WTC11 (cell line): Measurements from ENCODE around the gene WDR83. TPM values are rescaled to one million over a fixed set of nuclear protein-coding genes. Genes with fewer than 3 reads are reported as not detected.

Experiments
- CREB1 ChIP-seq: sonication (generic); formaldehyde crosslinking; IDR thresholded peaks from 2 replicates; pipeline ENCODE4 v1.8.0; 2023; ENCODE audit warnings: mild to moderate bottlenecking, missing genetic modification reagents
- ELF4 ChIP-seq: sonication (generic); formaldehyde crosslinking; IDR thresholded peaks from 2 replicates; pipeline ENCODE4 v1.8.1; 2022; ENCODE audit warnings: low read depth, mild to moderate bottlenecking, moderate library complexity, missing genetic modification reagents
- EMX1 ChIP-seq: fragments of 250-450 bp; sonication (Bioruptor Pico); IDR thresholded peaks from 2 replicates; pipeline ENCODE4 v1.8.0; 2021; ENCODE audit warnings: mild to moderate bottlenecking
- ETV6 ChIP-seq: sonication (generic); formaldehyde crosslinking; IDR thresholded peaks from 2 replicates; pipeline ENCODE4 v1.8.1; 2022; ENCODE audit warnings: mild to moderate bottlenecking, missing genetic modification reagents
- FOXJ3 ChIP-seq: sonication (generic); formaldehyde crosslinking; IDR thresholded peaks from 2 replicates; pipeline ENCODE4 v1.9.0; 2021; ENCODE audit warnings: missing genetic modification reagents, mild to moderate bottlenecking, borderline replicate concordance
- FOXP1 ChIP-seq: sonication (generic); formaldehyde crosslinking; IDR thresholded peaks from 2 replicates; pipeline ENCODE4 v1.8.0; 2022; ENCODE audit warnings: missing genetic modification reagents, mild to moderate bottlenecking, moderate library complexity, borderline replicate concordance
- GABPB1 ChIP-seq: sonication (generic); formaldehyde crosslinking; IDR thresholded peaks from 2 replicates; pipeline ENCODE4 v1.8.1; 2023; ENCODE audit warnings: mild to moderate bottlenecking, missing genetic modification reagents
- GRHL2 ChIP-seq: fragments of 250-450 bp; sonication (Bioruptor Pico); IDR thresholded peaks from 2 replicates; pipeline ENCODE4 v1.8.0; 2022; ENCODE audit warnings: mild to moderate bottlenecking, moderate library complexity; ENCODE audit not compliant: insufficient replicate concordance, severe bottlenecking
- JAZF1 ChIP-seq: fragments of 250-450 bp; sonication (Bioruptor Pico); IDR thresholded peaks from 2 replicates; pipeline ENCODE4 v1.9.0; 2021; ENCODE audit warnings: moderate library complexity, mild to moderate bottlenecking, inconsistent platforms
- JUN ChIP-seq: sonication (generic); formaldehyde crosslinking; IDR thresholded peaks from 2 replicates; pipeline ENCODE4 v1.8.0; 2023; ENCODE audit warnings: mild to moderate bottlenecking, missing genetic modification reagents
- KAT7 ChIP-seq: sonication (generic); formaldehyde crosslinking; IDR thresholded peaks from 2 replicates; pipeline ENCODE4 v1.8.1; 2023; ENCODE audit warnings: missing genetic modification reagents, mild to moderate bottlenecking, borderline replicate concordance
- NFATC4 ChIP-seq: fragments of 250-450 bp; sonication (Bioruptor Pico); IDR thresholded peaks from 2 replicates; pipeline ENCODE4 v1.9.0; 2021; ENCODE audit warnings: mild to moderate bottlenecking
- NFYB ChIP-seq: sonication (generic); formaldehyde crosslinking; conservative IDR thresholded peaks from 2 replicates; pipeline ENCODE4 v1.8.0; 2022; ENCODE audit warnings: low read depth, missing genetic modification reagents
- NR3C1 ChIP-seq: sonication (generic); formaldehyde crosslinking; conservative IDR thresholded peaks from 2 replicates; pipeline ENCODE4 v1.8.1; 2023; ENCODE audit warnings: low read depth, mild to moderate bottlenecking, missing genetic modification reagents
- SMAD3 ChIP-seq: sonication (generic); formaldehyde crosslinking; IDR thresholded peaks from 2 replicates; pipeline ENCODE4 v1.8.0; 2022; ENCODE audit warnings: missing genetic modification reagents, mild to moderate bottlenecking, borderline replicate concordance
- ZNF219 ChIP-seq: sonication (generic); formaldehyde crosslinking; IDR thresholded peaks from 2 replicates; pipeline ENCODE4 v1.8.0; 2023; ENCODE audit warnings: missing genetic modification reagents, mild to moderate bottlenecking, borderline replicate concordance
- ZNF396 ChIP-seq: fragments of 250-450 bp; sonication (Bioruptor Pico); IDR thresholded peaks from 2 replicates; pipeline ENCODE4 v1.8.0; 2021; ENCODE audit warnings: mild to moderate bottlenecking, moderate library complexity, borderline replicate concordance
- total RNA-seq: library from RNA; stranded (reverse); gene quantifications from 3 replicates; pipeline ENCODE4 v1.2.3, GENCODE V29; 2021
- TF ChIP-seq, protein P1 (sequence below): sonication (generic); formaldehyde crosslinking; IDR thresholded peaks from 2 replicates; pipeline ENCODE4 v1.8.1; 2023; ENCODE audit warnings: mild to moderate bottlenecking, moderate library complexity, missing genetic modification reagents
- TF ChIP-seq, protein P2 (sequence below): fragments of 250-450 bp; sonication (Bioruptor Pico); IDR thresholded peaks from 2 replicates; pipeline ENCODE4 v2.1.2; 2022; ENCODE audit warnings: mild to moderate bottlenecking, moderate library complexity
- TF ChIP-seq, protein P3 (sequence below): sonication (generic); formaldehyde crosslinking; conservative IDR thresholded peaks from 2 replicates; pipeline ENCODE4 v1.8.1; 2023; ENCODE audit warnings: mild to moderate bottlenecking, low read depth, missing genetic modification reagents, moderate library complexity
- TF ChIP-seq, protein P4 (sequence below): sonication (generic); formaldehyde crosslinking; IDR thresholded peaks from 2 replicates; pipeline ENCODE4 v1.8.1; 2022; ENCODE audit warnings: low read depth, missing genetic modification reagents, borderline replicate concordance
- TF ChIP-seq, protein P5 (sequence below): sonication (generic); formaldehyde crosslinking; conservative IDR thresholded peaks from 2 replicates; pipeline ENCODE4 v1.8.1; 2022; ENCODE audit warnings: mild to moderate bottlenecking, missing genetic modification reagents
- TF ChIP-seq, protein P6 (sequence below): fragments of 250-450 bp; sonication (Bioruptor Pico); IDR thresholded peaks from 2 replicates; pipeline ENCODE4 v1.9.0; 2021; ENCODE audit warnings: mild to moderate bottlenecking
- TF ChIP-seq, protein P7 (sequence below): sonication (generic); formaldehyde crosslinking; IDR thresholded peaks from 2 replicates; pipeline ENCODE4 v1.8.1; 2022; ENCODE audit warnings: low read depth, mild to moderate bottlenecking, moderate library complexity, missing genetic modification reagents, borderline replicate concordance
- TF ChIP-seq, protein P8 (sequence below): sonication (generic); formaldehyde crosslinking; IDR thresholded peaks from 2 replicates; pipeline ENCODE4 v1.8.0; 2023; ENCODE audit warnings: mild to moderate bottlenecking, missing genetic modification reagents

WDR83 gene
- total RNA-seq, 1 experiment from 2014 or later: 21.8 TPM

DNA sequence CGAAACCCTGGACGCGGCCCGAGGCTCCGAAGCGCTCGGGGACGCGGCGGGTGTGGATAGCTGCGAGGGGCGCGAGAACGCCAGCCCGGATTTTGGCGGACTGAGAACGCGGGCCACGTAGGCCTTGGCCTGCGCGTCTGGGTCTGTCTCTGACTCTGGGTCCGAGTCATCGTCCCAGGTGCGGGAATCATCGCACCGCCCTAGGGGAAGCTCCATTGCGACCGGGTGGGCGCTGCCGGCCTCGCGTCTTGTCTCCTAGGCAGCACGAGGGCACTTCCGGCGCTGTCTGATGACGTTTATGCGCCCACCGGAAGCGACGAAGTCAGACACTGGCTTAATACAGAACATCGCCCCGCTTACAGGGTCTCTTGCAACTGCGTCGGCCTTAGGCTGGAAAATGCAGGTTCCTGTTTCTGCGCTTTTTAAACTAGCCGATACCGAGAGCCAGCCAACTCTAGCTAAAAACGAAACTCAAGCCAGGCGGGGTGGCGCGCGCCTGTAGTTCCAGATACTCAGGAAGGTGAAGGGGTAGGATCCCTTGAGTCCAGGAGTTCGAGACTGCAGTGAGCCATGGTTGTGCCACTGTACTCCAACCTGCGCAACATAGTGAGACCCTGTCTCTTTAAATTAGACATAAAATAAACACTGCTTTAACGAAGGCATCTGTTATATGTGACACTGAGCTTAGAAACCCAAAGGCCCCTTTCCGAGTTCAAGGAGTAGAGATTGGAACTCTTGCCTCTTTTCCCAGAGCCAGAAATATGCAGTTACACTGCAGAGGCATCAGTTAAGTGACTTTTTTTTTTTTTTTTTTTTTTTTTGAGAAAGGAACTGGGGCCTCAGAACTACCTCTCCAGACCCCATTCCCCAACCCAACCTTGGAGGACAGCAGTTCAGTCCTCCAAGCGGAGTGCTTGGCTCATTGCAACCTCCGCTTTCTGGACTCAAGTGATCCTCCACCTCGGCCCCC lies 30.0 kb downstream of the WDR83 start, which contains the start of gene FBXW9 (continued):
- TF ChIP-seq, protein P1, sequence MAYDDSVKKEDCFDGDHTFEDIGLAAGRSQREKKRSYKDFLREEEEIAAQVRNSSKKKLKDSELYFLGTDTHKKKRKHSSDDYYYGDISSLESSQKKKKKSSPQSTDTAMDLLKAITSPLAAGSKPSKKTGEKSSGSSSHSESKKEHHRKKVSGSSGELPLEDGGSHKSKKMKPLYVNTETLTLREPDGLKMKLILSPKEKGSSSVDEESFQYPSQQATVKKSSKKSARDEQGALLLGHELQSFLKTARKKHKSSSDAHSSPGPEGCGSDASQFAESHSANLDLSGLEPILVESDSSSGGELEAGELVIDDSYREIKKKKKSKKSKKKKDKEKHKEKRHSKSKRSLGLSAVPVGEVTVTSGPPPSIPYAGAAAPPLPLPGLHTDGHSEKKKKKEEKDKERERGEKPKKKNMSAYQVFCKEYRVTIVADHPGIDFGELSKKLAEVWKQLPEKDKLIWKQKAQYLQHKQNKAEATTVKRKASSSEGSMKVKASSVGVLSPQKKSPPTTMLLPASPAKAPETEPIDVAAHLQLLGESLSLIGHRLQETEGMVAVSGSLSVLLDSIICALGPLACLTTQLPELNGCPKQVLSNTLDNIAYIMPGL: no peak
- TF ChIP-seq JAZF1 (CRISPR knock-in tag) (0 out of 2 replicates have a peak, but pooled peaks have one; percentile 5), SMAD3 (CRISPR knock-in tag) (no peak), EMX1 (CRISPR knock-in tag) (peak; percentile 82; the same call in 1 of the 2 replicates), NR3C1 (no peak), KAT7 (CRISPR knock-in tag) (0 out of 2 replicates have a peak, but pooled peaks have one; percentile 52), ZNF396 (CRISPR knock-in tag) (no peak), NFATC4 (CRISPR knock-in tag) (peak; percentile 77; the same call in 1 of the 2 replicates), FOXJ3 (CRISPR knock-in tag) (no peak), GABPB1 (CRISPR knock-in tag) (peak; percentile 84), GRHL2 (CRISPR knock-in tag) (no peak), ZNF219 (no peak), ELF4 (CRISPR knock-in tag) (no peak), NFYB (CRISPR knock-in tag) (no peak), ETV6 (no peak), CREB1 (peak; percentile 93), FOXP1 (CRISPR knock-in tag) (no peak), JUN (no peak)
- TF ChIP-seq, protein P2, sequence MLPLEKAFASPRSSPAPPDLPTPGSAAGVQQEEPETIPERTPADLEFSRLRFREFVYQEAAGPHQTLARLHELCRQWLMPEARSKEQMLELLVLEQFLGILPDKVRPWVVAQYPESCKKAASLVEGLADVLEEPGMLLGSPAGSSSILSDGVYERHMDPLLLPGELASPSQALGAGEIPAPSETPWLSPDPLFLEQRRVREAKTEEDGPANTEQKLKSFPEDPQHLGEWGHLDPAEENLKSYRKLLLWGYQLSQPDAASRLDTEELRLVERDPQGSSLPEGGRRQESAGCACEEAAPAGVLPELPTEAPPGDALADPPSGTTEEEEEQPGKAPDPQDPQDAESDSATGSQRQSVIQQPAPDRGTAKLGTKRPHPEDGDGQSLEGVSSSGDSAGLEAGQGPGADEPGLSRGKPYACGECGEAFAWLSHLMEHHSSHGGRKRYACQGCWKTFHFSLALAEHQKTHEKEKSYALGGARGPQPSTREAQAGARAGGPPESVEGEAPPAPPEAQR (CRISPR knock-in tag): no peak
- TF ChIP-seq, protein P3, sequence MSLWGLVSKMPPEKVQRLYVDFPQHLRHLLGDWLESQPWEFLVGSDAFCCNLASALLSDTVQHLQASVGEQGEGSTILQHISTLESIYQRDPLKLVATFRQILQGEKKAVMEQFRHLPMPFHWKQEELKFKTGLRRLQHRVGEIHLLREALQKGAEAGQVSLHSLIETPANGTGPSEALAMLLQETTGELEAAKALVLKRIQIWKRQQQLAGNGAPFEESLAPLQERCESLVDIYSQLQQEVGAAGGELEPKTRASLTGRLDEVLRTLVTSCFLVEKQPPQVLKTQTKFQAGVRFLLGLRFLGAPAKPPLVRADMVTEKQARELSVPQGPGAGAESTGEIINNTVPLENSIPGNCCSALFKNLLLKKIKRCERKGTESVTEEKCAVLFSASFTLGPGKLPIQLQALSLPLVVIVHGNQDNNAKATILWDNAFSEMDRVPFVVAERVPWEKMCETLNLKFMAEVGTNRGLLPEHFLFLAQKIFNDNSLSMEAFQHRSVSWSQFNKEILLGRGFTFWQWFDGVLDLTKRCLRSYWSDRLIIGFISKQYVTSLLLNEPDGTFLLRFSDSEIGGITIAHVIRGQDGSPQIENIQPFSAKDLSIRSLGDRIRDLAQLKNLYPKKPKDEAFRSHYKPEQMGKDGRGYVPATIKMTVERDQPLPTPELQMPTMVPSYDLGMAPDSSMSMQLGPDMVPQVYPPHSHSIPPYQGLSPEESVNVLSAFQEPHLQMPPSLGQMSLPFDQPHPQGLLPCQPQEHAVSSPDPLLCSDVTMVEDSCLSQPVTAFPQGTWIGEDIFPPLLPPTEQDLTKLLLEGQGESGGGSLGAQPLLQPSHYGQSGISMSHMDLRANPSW (CRISPR knock-in tag): no peak
- TF ChIP-seq, protein P4, sequence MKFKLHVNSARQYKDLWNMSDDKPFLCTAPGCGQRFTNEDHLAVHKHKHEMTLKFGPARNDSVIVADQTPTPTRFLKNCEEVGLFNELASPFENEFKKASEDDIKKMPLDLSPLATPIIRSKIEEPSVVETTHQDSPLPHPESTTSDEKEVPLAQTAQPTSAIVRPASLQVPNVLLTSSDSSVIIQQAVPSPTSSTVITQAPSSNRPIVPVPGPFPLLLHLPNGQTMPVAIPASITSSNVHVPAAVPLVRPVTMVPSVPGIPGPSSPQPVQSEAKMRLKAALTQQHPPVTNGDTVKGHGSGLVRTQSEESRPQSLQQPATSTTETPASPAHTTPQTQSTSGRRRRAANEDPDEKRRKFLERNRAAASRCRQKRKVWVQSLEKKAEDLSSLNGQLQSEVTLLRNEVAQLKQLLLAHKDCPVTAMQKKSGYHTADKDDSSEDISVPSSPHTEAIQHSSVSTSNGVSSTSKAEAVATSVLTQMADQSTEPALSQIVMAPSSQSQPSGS: no peak
- TF ChIP-seq, protein P5, sequence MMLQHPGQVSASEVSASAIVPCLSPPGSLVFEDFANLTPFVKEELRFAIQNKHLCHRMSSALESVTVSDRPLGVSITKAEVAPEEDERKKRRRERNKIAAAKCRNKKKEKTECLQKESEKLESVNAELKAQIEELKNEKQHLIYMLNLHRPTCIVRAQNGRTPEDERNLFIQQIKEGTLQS: no peak
- TF ChIP-seq, protein P6, sequence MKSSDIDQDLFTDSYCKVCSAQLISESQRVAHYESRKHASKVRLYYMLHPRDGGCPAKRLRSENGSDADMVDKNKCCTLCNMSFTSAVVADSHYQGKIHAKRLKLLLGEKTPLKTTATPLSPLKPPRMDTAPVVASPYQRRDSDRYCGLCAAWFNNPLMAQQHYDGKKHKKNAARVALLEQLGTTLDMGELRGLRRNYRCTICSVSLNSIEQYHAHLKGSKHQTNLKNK: 0 out of 2 replicates have a peak, but pooled peaks have one; percentile 15
- TF ChIP-seq, protein P7, sequence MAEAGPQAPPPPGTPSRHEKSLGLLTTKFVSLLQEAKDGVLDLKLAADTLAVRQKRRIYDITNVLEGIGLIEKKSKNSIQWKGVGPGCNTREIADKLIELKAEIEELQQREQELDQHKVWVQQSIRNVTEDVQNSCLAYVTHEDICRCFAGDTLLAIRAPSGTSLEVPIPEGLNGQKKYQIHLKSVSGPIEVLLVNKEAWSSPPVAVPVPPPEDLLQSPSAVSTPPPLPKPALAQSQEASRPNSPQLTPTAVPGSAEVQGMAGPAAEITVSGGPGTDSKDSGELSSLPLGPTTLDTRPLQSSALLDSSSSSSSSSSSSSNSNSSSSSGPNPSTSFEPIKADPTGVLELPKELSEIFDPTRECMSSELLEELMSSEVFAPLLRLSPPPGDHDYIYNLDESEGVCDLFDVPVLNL: no peak
- TF ChIP-seq, protein P8, sequence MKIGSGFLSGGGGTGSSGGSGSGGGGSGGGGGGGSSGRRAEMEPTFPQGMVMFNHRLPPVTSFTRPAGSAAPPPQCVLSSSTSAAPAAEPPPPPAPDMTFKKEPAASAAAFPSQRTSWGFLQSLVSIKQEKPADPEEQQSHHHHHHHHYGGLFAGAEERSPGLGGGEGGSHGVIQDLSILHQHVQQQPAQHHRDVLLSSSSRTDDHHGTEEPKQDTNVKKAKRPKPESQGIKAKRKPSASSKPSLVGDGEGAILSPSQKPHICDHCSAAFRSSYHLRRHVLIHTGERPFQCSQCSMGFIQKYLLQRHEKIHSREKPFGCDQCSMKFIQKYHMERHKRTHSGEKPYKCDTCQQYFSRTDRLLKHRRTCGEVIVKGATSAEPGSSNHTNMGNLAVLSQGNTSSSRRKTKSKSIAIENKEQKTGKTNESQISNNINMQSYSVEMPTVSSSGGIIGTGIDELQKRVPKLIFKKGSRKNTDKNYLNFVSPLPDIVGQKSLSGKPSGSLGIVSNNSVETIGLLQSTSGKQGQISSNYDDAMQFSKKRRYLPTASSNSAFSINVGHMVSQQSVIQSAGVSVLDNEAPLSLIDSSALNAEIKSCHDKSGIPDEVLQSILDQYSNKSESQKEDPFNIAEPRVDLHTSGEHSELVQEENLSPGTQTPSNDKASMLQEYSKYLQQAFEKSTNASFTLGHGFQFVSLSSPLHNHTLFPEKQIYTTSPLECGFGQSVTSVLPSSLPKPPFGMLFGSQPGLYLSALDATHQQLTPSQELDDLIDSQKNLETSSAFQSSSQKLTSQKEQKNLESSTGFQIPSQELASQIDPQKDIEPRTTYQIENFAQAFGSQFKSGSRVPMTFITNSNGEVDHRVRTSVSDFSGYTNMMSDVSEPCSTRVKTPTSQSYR (CRISPR knock-in tag): no peak
